Progenitor cell of endocrine pancreas (in vitro differentiated cells): ENCODE measurements around the gene MACROD1. TPM values are rescaled to one million over a fixed set of nuclear protein-coding genes. Genes with fewer than 3 reads are reported as not detected.
"Not testable (repeated sequence)": the region's sequence is repeated elsewhere in the genome, so short reads cannot be mapped to it uniquely, and the experiment has no call there.

Source experiments
- DNase-seq: peaks from one replicate; pipeline ENCODE4 v3.0.0; 2021; ENCODE audit warnings: low spot score; ENCODE audit not compliant: unreplicated experiment
- H3K27ac Mint-ChIP-seq: 2 replicates; pipeline ENCODE4 v1.8.0; 2021; ENCODE audit warnings: mild to moderate bottlenecking, moderate library complexity, mixed read lengths
- H3K27me3 Mint-ChIP-seq: 2 replicates; pipeline ENCODE4 v1.8.0; 2021; ENCODE audit warnings: mixed read lengths
- H3K36me3 Mint-ChIP-seq: 2 replicates; pipeline ENCODE4 v1.8.0; 2022; ENCODE audit warnings: mixed read lengths; ENCODE audit not compliant: insufficient read depth
- H3K4me1 Mint-ChIP-seq: 2 replicates; pipeline ENCODE4 v1.8.0; 2021; ENCODE audit warnings: low read depth, mixed read lengths
- H3K4me3 Mint-ChIP-seq: 2 replicates; pipeline ENCODE4 v1.8.0; 2021; ENCODE audit warnings: low read depth, mild to moderate bottlenecking, moderate library complexity, mixed read lengths
- H3K9me3 Mint-ChIP-seq: 2 replicates; pipeline ENCODE4 v1.8.0; 2021; ENCODE audit warnings: low read depth, mixed read lengths
- CTCF ChIP-seq: fragments of 200-600 bp; sonication (generic); IDR thresholded peaks from one replicate; pipeline ENCODE4 v1.5.0; 2021; ENCODE audit warnings: antibody characterized with exemption, mild to moderate bottlenecking; ENCODE audit not compliant: unreplicated experiment
- total RNA-seq: library from RNA; stranded (reverse); gene quantifications from 2 replicates; pipeline ENCODE4 v1.2.1, GENCODE V29; 2021

The MACROD1 gene
- total RNA-seq, 1 donor from 2014 or later, result 28.0 TPM

- H3K4me3 Mint-ChIP-seq, result peak overlapping the region; percentile 66
- H3K4me1 Mint-ChIP-seq, result peaks cover 7% of the 10 kb centered on the region
- no peak overlapping the region for H3K27ac Mint-ChIP-seq
- no peaks in the 10 kb centered on the region for H3K36me3 Mint-ChIP-seq
- TF ChIP-seq CTCF, result no peak
- H3K9me3 Mint-ChIP-seq, result no peaks in the 10 kb centered on the region
- H3K27me3 Mint-ChIP-seq, result no peaks in the 10 kb centered on the region
- no peak for DNase-seq
These were observed 1.3 kb downstream of the MACROD1 start for GRCh38 chr11:64164392-64165312.

GRCh38 chr11:64163951-64164350, 2.0 kb downstream of the MACROD1 start:
- Mint-ChIP-seq H3K9me3 (no peaks in the 10 kb centered on the region), H3K27ac (no peak overlapping the region), H3K4me3 (no peak overlapping the region)

GRCh38 chr11:64162769-64163168, 3.1 kb downstream of the MACROD1 start:
- not testable (repeated sequence) for H3K27me3 Mint-ChIP-seq, H3K36me3 Mint-ChIP-seq, H3K27ac Mint-ChIP-seq, H3K4me3 Mint-ChIP-seq, DNase-seq, H3K4me1 Mint-ChIP-seq, H3K9me3 Mint-ChIP-seq

More at GRCh38 chr11:64163951-64164350, 2.0 kb downstream of the MACROD1 start:
- H3K4me1 Mint-ChIP-seq, result peaks cover 7% of the 10 kb centered on the region
- no peaks in the 10 kb centered on the region for H3K36me3 Mint-ChIP-seq
- TF ChIP-seq CTCF, result no peak
- DNase-seq, result no peak
- no peaks in the 10 kb centered on the region for H3K27me3 Mint-ChIP-seq

GRCh38 chr11:64161037-64161436, 4.9 kb downstream of the MACROD1 start:
- no peaks in the 10 kb centered on the region for H3K27me3 Mint-ChIP-seq
- no peaks in the 10 kb centered on the region for H3K36me3 Mint-ChIP-seq
- no peak overlapping the region for H3K4me3 Mint-ChIP-seq
- no peak overlapping the region for H3K27ac Mint-ChIP-seq
- H3K9me3 Mint-ChIP-seq, result no peaks in the 10 kb centered on the region
- H3K4me1 Mint-ChIP-seq, result peaks cover 2% of the 10 kb centered on the region
- no peak for DNase-seq
- no peak for TF ChIP-seq CTCF

- Mint-ChIP-seq H3K4me3 (no peak overlapping the region), H3K4me1 (no peaks in the 10 kb centered on the region), H3K27ac (no peak overlapping the region), H3K36me3 (no peaks in the 10 kb centered on the region), H3K27me3 (peaks cover 8% of the 10 kb centered on the region), H3K9me3 (no peaks in the 10 kb centered on the region)
- no peak for DNase-seq
- no peak for TF ChIP-seq CTCF
These were observed 8.1 kb downstream of the MACROD1 start for GRCh38 chr11:64157631-64158394.
